D341Med (cell line): Measurements from ENCODE around the gene ALOX15B.

ENCODE experiments used
- DNase-seq: peaks from one replicate; pipeline ENCODE4 v3.0.0; 2012; ENCODE audit warnings: low spot score

The ALOX15B gene, protein sequence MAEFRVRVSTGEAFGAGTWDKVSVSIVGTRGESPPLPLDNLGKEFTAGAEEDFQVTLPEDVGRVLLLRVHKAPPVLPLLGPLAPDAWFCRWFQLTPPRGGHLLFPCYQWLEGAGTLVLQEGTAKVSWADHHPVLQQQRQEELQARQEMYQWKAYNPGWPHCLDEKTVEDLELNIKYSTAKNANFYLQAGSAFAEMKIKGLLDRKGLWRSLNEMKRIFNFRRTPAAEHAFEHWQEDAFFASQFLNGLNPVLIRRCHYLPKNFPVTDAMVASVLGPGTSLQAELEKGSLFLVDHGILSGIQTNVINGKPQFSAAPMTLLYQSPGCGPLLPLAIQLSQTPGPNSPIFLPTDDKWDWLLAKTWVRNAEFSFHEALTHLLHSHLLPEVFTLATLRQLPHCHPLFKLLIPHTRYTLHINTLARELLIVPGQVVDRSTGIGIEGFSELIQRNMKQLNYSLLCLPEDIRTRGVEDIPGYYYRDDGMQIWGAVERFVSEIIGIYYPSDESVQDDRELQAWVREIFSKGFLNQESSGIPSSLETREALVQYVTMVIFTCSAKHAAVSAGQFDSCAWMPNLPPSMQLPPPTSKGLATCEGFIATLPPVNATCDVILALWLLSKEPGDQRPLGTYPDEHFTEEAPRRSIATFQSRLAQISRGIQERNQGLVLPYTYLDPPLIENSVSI

DNA sequence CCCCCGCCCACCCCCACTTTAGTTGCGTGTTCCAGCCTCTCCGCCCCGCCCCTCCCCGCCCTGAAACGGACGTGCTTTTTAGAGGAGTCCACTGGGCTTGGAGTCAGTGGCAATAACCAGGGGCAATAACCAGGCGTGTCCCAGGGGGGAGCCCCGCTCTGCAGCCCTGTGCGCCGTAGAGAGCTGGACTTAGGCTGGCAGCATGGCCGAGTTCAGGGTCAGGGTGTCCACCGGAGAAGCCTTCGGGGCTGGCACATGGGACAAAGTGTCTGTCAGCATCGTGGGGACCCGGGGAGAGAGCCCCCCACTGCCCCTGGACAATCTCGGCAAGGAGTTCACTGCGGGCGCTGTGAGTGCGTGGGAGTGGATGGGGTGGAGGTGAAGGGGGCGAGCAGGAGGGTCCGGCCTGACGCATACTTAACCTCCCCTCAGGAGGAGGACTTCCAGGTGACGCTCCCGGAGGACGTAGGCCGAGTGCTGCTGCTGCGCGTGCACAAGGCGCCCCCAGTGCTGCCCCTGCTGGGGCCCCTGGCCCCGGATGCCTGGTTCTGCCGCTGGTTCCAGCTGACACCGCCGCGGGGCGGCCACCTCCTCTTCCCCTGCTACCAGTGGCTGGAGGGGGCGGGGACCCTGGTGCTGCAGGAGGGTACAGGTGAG, at the start of gene ALOX15B:
Gene ALOX15B (plus strand): TSS at position 106 of the 657 bp plus-strand sequence. CDS start 97 bp downstream, at position 203.
- DNase-seq, result no peak

DNA sequence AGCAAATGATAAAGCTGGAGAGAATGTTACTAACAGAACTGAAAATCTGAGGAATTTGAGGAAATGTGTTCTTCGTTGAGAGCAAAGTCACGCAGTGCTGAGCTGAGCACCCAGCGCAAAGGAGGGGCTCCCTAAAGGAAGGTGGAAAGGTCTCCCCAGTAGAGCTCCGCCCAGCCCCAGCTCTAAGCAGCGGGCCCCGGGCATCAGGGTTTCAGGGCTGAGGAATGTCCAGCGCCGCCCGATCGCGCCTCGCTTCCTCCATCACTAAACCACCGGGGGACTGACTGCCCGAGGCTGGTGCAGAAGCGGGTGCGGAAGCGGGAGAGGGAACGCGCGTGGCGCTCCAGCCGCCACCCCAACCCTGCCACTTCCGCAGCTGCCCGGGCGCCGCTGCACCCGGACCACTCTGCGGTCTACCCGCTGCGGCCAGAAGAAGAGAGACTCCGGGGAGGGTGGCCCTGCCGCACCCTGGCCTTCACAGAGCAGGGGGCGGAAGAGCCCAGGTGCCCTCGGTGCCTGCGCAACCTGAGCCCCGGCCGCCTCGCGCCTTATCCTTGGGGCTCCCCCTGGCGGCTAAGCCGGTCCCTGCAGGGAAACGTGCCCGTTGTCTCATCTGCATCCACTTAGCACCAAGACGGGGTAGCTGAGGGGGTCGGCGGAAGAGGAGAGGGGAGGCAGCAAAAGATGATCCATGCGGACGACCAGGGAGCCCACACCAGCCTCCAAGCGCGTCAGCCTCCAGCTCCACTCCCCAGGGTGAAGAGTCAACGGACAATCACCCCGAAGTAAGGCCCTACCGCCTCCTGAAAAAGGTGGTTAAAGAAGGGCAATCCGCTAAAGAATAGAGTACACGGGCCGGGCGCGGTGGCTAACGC, 48.8 kb upstream of the ALOX15B start:
- DNase-seq, result peak; percentile 84

- DNase-seq, result no peak
Observed at GRCh38 chr17:7992516-7992915, 46.3 kb upstream of the ALOX15B start.

DNA sequence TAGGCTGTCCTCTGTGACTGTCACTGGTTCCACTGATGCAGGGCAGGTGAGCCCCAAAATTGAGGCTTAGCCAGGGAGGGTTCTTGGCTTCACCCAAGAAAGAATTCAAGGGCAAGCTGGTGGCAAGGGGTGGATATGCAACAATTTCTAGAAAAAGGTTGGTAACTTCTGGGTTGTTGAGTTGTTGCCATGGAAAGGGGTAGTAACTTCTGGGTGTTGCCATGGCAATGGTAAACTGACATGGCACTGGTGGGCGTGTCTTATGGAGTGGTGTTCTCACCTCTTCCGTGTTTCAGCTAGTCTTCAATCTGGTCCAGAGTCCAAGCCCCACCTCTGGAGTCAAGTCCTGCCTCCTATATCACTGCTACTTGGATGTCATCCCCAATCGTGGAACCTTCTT, 45.9 kb upstream of the ALOX15B start:
- no peak for DNase-seq

DNA sequence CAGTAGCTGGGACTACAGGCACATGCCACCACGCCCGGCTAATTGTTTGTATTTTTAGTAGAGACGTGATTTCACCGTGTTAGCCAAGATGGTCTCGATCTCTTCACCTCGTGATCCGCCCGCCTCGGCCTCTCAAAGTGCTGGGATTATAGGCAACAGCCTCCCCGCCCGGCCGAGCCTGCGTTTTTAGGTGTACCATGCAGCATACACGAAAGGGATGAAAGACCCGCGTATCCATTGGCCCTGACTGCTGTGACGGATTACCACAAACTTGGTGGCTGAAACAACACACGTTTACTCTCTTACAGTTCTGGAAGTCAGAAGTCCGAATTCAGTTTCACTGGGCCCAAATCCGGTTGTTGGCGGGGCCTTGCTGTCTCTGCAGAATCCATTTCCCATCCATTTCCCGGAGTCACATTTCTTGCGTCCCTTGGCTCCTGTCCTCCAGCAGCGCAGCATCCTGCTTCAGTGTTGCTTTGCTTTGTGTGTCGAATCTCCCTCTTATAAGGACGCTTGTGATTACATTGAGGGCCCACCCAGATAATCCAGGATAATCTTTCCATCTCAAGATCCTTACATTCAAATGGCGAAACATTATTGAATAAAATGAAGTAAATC, 44.8 kb upstream of the ALOX15B start:
- no peak for DNase-seq

- no peak for DNase-seq
Observed at GRCh38 chr17:7995724-7996123, 43.1 kb upstream of the ALOX15B start.

DNA sequence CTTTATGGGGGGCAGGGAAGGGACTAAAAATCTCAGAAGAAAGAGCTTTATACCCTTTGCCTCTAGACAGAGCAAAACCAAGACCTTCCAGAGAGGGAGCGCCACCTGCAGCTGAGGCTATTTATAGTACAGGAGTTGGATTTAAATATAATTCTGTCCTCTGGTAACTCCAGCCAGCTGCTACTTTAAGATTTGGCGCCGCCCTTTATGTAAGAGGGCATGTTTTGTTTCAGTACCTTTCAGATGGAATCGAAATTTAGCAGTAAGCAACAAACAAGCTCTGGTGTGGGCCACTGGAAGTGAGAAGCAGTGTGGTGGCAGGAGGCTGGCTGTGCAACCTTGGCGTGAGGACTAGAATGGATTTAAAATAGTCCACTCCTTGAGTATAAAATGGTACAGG, 41.7 kb upstream of the ALOX15B start:
- peak; percentile 60 for DNase-seq

GRCh38 chr17:8001976-8002720, 36.7 kb upstream of the ALOX15B start, which contains the start of gene GUCY2D:
GUCY2D (plus strand) TSS chr17:8002615; CDS start chr17:8003048, 433 bp downstream.
- DNase-seq, result no peak

DNA sequence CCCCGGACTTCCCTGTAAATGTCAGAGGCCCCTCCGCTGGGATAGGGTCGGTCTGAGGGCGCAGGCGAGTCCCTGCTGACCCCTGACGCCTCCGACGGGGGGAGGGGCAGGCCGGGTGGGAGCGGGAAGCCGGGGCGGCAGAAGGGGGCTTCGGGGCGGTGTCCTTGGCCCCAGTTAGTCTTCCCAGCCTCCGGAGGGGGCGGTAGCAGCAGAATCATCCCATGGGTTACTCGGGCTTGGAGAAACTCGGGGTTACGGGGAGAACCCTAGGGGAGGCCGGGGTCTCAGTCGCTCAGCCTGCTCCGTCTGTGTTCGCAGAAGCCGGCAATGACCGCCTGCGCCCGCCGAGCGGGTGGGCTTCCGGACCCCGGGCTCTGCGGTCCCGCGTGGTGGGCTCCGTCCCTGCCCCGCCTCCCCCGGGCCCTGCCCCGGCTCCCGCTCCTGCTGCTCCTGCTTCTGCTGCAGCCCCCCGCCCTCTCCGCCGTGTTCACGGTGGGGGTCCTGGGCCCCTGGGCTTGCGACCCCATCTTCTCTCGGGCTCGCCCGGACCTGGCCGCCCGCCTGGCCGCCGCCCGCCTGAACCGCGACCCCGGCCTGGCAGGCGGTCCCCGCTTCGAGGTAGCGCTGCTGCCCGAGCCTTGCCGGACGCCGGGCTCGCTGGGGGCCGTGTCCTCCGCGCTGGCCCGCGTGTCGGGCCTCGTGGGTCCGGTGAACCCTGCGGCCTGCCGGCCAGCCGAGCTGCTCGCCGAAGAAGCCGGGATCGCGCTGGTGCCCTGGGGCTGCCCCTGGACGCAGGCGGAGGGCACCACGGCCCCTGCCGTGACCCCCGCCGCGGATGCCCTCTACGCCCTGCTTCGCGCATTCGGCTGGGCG, 35.9 kb upstream of the ALOX15B start:
- DNase-seq, result no peak

DNA sequence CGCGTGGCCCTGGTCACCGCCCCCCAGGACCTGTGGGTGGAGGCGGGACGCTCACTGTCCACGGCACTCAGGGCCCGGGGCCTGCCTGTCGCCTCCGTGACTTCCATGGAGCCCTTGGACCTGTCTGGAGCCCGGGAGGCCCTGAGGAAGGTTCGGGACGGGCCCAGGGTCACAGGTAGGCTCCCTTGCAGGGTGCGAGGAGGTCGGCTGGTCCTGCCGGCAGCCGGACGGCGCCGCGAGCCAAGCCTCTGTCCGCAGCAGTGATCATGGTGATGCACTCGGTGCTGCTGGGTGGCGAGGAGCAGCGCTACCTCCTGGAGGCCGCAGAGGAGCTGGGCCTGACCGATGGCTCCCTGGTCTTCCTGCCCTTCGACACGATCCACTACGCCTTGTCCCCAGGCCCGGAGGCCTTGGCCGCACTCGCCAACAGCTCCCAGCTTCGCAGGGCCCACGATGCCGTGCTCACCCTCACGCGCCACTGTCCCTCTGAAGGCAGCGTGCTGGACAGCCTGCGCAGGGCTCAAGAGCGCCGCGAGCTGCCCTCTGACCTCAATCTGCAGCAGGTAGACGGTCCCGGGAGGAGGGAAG, 35.2 kb upstream of the ALOX15B start:
- no peak for DNase-seq

DNA sequence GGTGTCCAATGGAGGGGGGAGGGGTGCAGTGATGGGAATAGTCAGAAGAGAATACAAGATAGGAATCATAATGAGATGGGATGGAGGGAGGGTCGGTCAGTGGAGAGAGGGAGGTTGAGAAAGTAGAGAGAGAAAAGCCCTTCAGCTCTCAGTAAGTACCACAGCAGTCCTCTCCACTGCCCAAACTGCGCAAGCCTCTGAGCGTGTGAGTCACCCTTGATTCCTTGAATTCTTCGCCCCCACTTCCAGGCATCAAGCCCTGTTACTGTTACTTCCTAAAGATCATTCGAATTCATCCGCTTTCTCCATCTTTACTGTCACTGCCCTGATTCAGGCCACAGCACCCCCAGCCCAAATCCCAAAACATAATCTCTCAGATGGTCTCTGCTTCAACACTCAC, 34.0 kb upstream of the ALOX15B start:
- DNase-seq, result no peak

DNA sequence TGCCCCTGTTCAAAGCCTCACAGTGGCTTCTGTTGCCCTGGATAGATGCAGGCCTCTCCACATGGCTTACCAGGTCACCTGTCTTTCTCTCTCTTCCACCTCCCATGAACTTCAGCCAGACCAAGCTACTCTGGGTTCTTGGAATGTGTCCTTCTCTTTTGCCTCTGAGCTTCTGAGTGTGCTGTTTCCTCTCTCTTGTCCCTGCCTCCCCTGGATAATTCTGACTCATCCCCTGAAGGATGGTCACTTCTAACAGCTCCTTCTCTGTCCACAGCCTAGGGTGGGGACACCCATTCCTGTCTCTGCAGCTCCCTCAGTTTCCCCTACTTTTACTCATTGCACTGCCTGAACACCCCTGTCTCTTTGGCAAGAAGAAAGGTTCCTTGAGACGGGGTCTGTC, 33.5 kb upstream of the ALOX15B start:
- DNase-seq, result no peak

DNA sequence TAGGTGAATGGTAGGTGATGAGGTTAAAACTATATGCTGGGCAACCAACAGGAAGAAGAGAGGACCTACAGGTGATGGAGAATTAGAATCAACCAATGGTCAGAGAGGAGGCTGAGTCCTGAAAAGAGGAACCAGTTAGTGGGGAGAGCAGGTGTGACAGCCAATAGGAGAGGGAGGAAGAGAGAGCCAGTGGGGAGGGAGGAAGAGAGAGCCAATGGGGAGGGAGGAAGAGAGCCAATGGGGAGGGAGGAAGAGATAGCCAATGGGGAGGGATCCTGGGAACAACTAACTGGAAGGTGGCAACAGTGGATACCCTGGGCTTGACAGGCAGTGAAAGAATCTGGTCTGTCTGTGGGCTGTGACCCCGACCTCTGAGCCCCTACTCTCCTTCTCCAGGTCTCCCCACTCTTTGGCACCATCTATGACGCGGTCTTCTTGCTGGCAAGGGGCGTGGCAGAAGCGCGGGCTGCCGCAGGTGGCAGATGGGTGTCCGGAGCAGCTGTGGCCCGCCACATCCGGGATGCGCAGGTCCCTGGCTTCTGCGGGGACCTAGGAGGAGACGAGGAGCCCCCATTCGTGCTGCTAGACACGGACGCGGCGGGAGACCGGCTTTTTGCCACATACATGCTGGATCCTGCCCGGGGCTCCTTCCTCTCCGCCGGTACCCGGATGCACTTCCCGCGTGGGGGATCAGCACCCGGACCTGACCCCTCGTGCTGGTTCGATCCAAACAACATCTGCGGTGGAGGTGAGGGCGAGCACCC, 32.7 kb upstream of the ALOX15B start:
- no peak for DNase-seq

- DNase-seq, result no peak
Observed at GRCh38 chr17:8006836-8007680, 31.8 kb upstream of the ALOX15B start.

- DNase-seq, result no peak
Observed at GRCh38 chr17:8007836-8008235, 31.0 kb upstream of the ALOX15B start.

DNA sequence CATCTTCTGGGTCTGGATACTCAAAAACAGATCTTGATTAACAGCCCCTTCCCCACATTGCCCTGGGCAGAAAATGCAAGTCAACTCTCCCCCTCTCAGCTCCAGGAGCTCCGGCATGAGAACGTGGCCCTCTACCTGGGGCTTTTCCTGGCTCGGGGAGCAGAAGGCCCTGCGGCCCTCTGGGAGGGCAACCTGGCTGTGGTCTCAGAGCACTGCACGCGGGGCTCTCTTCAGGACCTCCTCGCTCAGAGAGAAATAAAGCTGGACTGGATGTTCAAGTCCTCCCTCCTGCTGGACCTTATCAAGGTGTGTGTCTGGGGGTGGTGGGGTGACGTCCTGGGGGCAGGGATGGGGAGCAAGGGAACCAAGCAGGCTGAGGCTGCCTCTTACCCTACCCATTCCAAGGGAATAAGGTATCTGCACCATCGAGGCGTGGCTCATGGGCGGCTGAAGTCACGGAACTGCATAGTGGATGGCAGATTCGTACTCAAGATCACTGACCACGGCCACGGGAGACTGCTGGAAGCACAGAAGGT, 26.7 kb upstream of the ALOX15B start:
- no peak for DNase-seq

DNA sequence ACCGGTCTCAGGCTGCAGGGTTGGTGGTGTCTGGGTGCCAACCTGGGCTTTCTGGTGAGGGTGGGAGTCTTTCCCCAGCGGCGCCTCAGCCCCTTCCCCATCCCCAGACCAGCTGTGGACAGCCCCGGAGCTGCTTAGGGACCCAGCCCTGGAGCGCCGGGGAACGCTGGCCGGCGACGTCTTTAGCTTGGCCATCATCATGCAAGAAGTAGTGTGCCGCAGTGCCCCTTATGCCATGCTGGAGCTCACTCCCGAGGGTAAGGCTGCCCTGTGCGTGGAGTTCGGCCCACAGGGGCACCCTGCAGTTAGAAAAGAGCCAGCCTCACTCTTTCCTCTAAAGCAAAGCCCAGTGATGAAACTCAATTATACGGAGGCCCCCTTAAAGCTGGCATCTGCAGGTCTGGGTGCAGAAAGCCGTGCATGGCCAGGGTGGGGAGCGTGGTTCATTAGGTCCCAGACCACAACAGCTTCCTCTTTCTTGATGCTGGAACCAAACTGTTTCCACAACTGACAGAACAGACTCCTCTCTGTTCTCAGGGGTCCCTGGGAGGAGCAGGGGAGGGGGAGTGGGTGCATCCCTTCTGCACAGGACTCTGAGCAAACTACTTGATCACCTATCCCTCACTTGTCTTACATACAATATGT, 25.7 kb upstream of the ALOX15B start:
- no peak for DNase-seq
